ENCODE results near the gene SOWAHD. TPM values are rescaled to one million over a fixed set of nuclear protein-coding genes. Genes with fewer than 3 reads are reported as not detected.
"Not testable (repeated sequence)": the region's sequence is repeated elsewhere in the genome, so short reads cannot be mapped to it uniquely, and the experiment has no call there.

Gene SOWAHD
- under 1 TPM; 0.50 to 0.83 (median 0.68) TPM for polyA plus RNA-seq (ENCODE audit: insufficient read length in 4 of 4)

GRCh38 chrX:119757979-119758730, at the start of gene SOWAHD:
Gene SOWAHD (plus strand): TSS chrX:119758588. CDS start chrX:119758668, 80 bp downstream.
- DNase-seq (ENCODE audit: low read depth in 4 of 4, low spot score in 3 of 4), result no peak

GRCh38 chrX:119708936-119709335, 49.5 kb upstream of the SOWAHD start:
- DNase-seq (ENCODE audit: low read depth in 4 of 4, low spot score in 3 of 4), result no peak

GRCh38 chrX:119709630-119710029, 48.8 kb upstream of the SOWAHD start:
- no peak for DNase-seq (ENCODE audit: low read depth in 4 of 4, low spot score in 3 of 4)

- DNase-seq (ENCODE audit: low read depth in 4 of 4, low spot score in 3 of 4), result no peak
Measured at GRCh38 chrX:119721487-119721886, 36.9 kb upstream of the SOWAHD start.

- no peak for DNase-seq (ENCODE audit: low read depth in 4 of 4, low spot score in 3 of 4)
Measured at GRCh38 chrX:119721926-119722325, 36.5 kb upstream of the SOWAHD start.

GRCh38 chrX:119726900-119727555, 31.4 kb upstream of the SOWAHD start:
- DNase-seq (ENCODE audit: low read depth in 4 of 4, low spot score in 3 of 4), result no peak

- no peak for DNase-seq (ENCODE audit: low read depth in 4 of 4, low spot score in 3 of 4)
Measured at GRCh38 chrX:119728487-119728886, 29.9 kb upstream of the SOWAHD start.

- peak in 1 of 4 donors; percentile 31 for DNase-seq (ENCODE audit: low read depth in 4 of 4, low spot score in 3 of 4)
Measured at GRCh38 chrX:119729408-119730201, 28.8 kb upstream of the SOWAHD start.

GRCh38 chrX:119734897-119735339, 23.5 kb upstream of the SOWAHD start:
- DNase-seq (ENCODE audit: low read depth in 4 of 4, low spot score in 3 of 4), result no peak

- no peak for DNase-seq (ENCODE audit: low read depth in 4 of 4, low spot score in 3 of 4)
Measured at GRCh38 chrX:119735467-119735866, 22.9 kb upstream of the SOWAHD start.

- DNase-seq (ENCODE audit: low read depth in 4 of 4, low spot score in 3 of 4), result no peak
Measured at GRCh38 chrX:119736206-119736764, 22.1 kb upstream of the SOWAHD start.

- DNase-seq (ENCODE audit: low read depth in 4 of 4, low spot score in 3 of 4), result no peak
Measured at GRCh38 chrX:119738742-119739141, 19.6 kb upstream of the SOWAHD start.

- no peak for DNase-seq (ENCODE audit: low read depth in 4 of 4, low spot score in 3 of 4)
Measured at GRCh38 chrX:119745283-119745848, 13.0 kb upstream of the SOWAHD start.

GRCh38 chrX:119750131-119750530, 8.3 kb upstream of the SOWAHD start:
- not testable (repeated sequence) for DNase-seq (ENCODE audit: low read depth in 4 of 4, low spot score in 3 of 4)

GRCh38 chrX:119750751-119751150, 7.6 kb upstream of the SOWAHD start:
- not testable (repeated sequence) for DNase-seq (ENCODE audit: low read depth in 4 of 4, low spot score in 3 of 4)

GRCh38 chrX:119753001-119753400, 5.4 kb upstream of the SOWAHD start:
- no peak for DNase-seq (ENCODE audit: low read depth in 4 of 4, low spot score in 3 of 4)

- no peak for DNase-seq (ENCODE audit: low read depth in 4 of 4, low spot score in 3 of 4)
Measured at GRCh38 chrX:119753639-119754257, 4.6 kb upstream of the SOWAHD start.

- no peak for DNase-seq (ENCODE audit: low read depth in 4 of 4, low spot score in 3 of 4)
Measured at GRCh38 chrX:119755981-119756533, 2.3 kb upstream of the SOWAHD start.

GRCh38 chrX:119756926-119757635, 1.3 kb upstream of the SOWAHD start:
- no peak for DNase-seq (ENCODE audit: low read depth in 4 of 4, low spot score in 3 of 4)
